AG08395 (cell line): ENCODE results near the gene STRADA.

Experiments used
- DNase-seq: peaks from one replicate; pipeline ENCODE4 v3.0.0; 2012; ENCODE audit warnings: mixed read lengths, low spot score

STRADA gene

GRCh38 chr17:63741408-63742173, at the start of gene STRADA:
STRADA (minus strand) TSS chr17:63741799; CDS start chr17:63728369, 13,430 bp downstream.
- peak; percentile 99 for DNase-seq

GRCh38 chr17:63790057-63790456, 48.5 kb upstream of the STRADA start:
- DNase-seq: no peak

GRCh38 chr17:63786971-63787711, 45.5 kb upstream of the STRADA start:
- no peak for DNase-seq

- DNase-seq: no peak
These were observed 44.5 kb upstream of the STRADA start for GRCh38 chr17:63786117-63786516.

- peak; percentile 57 for DNase-seq
These were observed 44.0 kb upstream of the STRADA start for GRCh38 chr17:63785556-63785955.

GRCh38 chr17:63783522-63783921, 41.9 kb upstream of the STRADA start:
- DNase-seq: no peak

GRCh38 chr17:63780928-63781327, 39.3 kb upstream of the STRADA start:
- DNase-seq: no peak

- DNase-seq: no peak
These were observed 38.9 kb upstream of the STRADA start for GRCh38 chr17:63780507-63780906.

- DNase-seq: no peak
These were observed 33.8 kb upstream of the STRADA start for GRCh38 chr17:63775420-63775819.

GRCh38 chr17:63774969-63775265, 33.3 kb upstream of the STRADA start:
- DNase-seq: no peak

GRCh38 chr17:63774141-63774968, 32.8 kb upstream of the STRADA start, which contains the start of gene DDX42:
DDX42 (plus strand) TSS chr17:63774170; CDS start chr17:63787050, 12,880 bp downstream.
- peak; percentile 57 for DNase-seq

- DNase-seq: peak; percentile 100
These were observed 31.9 kb upstream of the STRADA start, which contains the start of gene CCDC47 for GRCh38 chr17:63773272-63774140. CCDC47 (minus strand) TSS chr17:63773597; CDS start chr17:63766175, 7,422 bp downstream.

GRCh38 chr17:63772801-63773271, 31.2 kb upstream of the STRADA start:
- DNase-seq: peak; percentile 17

GRCh38 chr17:63768433-63768832, 26.8 kb upstream of the STRADA start:
- no peak for DNase-seq

- no peak for DNase-seq
These were observed 25.2 kb upstream of the STRADA start for GRCh38 chr17:63766754-63767153.

GRCh38 chr17:63764716-63765115, 23.1 kb upstream of the STRADA start:
- no peak for DNase-seq

GRCh38 chr17:63762161-63763078, 20.8 kb upstream of the STRADA start:
- no peak for DNase-seq

GRCh38 chr17:63760771-63761539, 19.4 kb upstream of the STRADA start:
- DNase-seq: no peak

- no peak for DNase-seq
These were observed 16.8 kb upstream of the STRADA start for GRCh38 chr17:63758428-63758827.
